ENCODE measurements around the gene SCGN. TPM values are rescaled to one million over a fixed set of nuclear protein-coding genes. Genes with fewer than 3 reads are reported as not detected.
"Not testable (repeated sequence)": the region's sequence is repeated elsewhere in the genome, so short reads cannot be mapped to it uniquely, and the experiment has no call there.

The SCGN gene
- total RNA-seq, 1 donor from 2014 or later = not detected

GRCh38 chr6:25745836-25746235 is 93.8 kb downstream of the SCGN start:
- DNase-seq (ENCODE audit: low read depth) (no peak), FAIRE-seq (no peak)
- Histone ChIP-seq H3K36me3 (ENCODE audit: control insufficient read depth, insufficient read depth, low read length) (no peaks in the 10 kb centered on the region), H3K4me3 (ENCODE audit: low read depth, low read length) (no peak overlapping the region), H3K27me3 (ENCODE audit: control insufficient read depth, insufficient read depth, low read length) (no peaks in the 10 kb centered on the region)
- TF ChIP-seq CTCF (IDR thresholded peaks at IDR 0.05; ENCODE audit: insufficient read depth, low read length, severe bottlenecking) = no peak

GRCh38 chr6:25746968-25747367 is 95.0 kb downstream of the SCGN start:
- TF ChIP-seq CTCF (IDR thresholded peaks at IDR 0.05; ENCODE audit: insufficient read depth, low read length, severe bottlenecking) = no peak
- H3K36me3 ChIP-seq (ENCODE audit: control insufficient read depth, insufficient read depth, low read length) = no peaks in the 10 kb centered on the region
- no peak overlapping the region for H3K4me3 ChIP-seq (ENCODE audit: low read depth, low read length)
- DNase-seq (ENCODE audit: low read depth) (no peak), FAIRE-seq (no peak)
- H3K27me3 ChIP-seq (ENCODE audit: control insufficient read depth, insufficient read depth, low read length) = no peaks in the 10 kb centered on the region

GRCh38 chr6:25747477-25747876 is 95.5 kb downstream of the SCGN start:
- Histone ChIP-seq H3K36me3 (ENCODE audit: control insufficient read depth, insufficient read depth, low read length) (no peaks in the 10 kb centered on the region), H3K27me3 (ENCODE audit: control insufficient read depth, insufficient read depth, low read length) (no peaks in the 10 kb centered on the region), H3K4me3 (ENCODE audit: low read depth, low read length) (no peak overlapping the region)
- FAIRE-seq = no peak
- TF ChIP-seq CTCF (IDR thresholded peaks at IDR 0.05; ENCODE audit: insufficient read depth, low read length, severe bottlenecking) = no peak
- no peak for DNase-seq (ENCODE audit: low read depth)

- no peak for FAIRE-seq
These were observed 96.0 kb downstream of the SCGN start for GRCh38 chr6:25748049-25748448.

GRCh38 chr6:25748601-25749517 is 96.8 kb downstream of the SCGN start:
- not testable (repeated sequence) for H3K36me3 ChIP-seq (ENCODE audit: control insufficient read depth, insufficient read depth, low read length); FAIRE-seq; H3K4me3 ChIP-seq (ENCODE audit: low read depth, low read length); H3K27me3 ChIP-seq (ENCODE audit: control insufficient read depth, insufficient read depth, low read length); DNase-seq (ENCODE audit: low read depth)

More at GRCh38 chr6:25748049-25748448, 96.0 kb downstream of the SCGN start:
- no peak overlapping the region for H3K4me3 ChIP-seq (ENCODE audit: low read depth, low read length)
- no peaks in the 10 kb centered on the region for H3K27me3 ChIP-seq (ENCODE audit: control insufficient read depth, insufficient read depth, low read length)
- no peak for TF ChIP-seq CTCF (IDR thresholded peaks at IDR 0.05; ENCODE audit: insufficient read depth, low read length, severe bottlenecking)
- DNase-seq (ENCODE audit: low read depth) = no peak
- no peaks in the 10 kb centered on the region for H3K36me3 ChIP-seq (ENCODE audit: control insufficient read depth, insufficient read depth, low read length)

GRCh38 chr6:25749837-25750236 is 97.8 kb downstream of the SCGN start:
- no peaks in the 10 kb centered on the region for H3K36me3 ChIP-seq (ENCODE audit: control insufficient read depth, insufficient read depth, low read length)
- DNase-seq (ENCODE audit: low read depth) = no peak
- no peaks in the 10 kb centered on the region for H3K27me3 ChIP-seq (ENCODE audit: control insufficient read depth, insufficient read depth, low read length)
- no peak for TF ChIP-seq CTCF (IDR thresholded peaks at IDR 0.05; ENCODE audit: insufficient read depth, low read length, severe bottlenecking)
- H3K4me3 ChIP-seq (ENCODE audit: low read depth, low read length) = no peak overlapping the region
- no peak for FAIRE-seq
